CD14-positive monocyte (primary cell): ENCODE measurements around the gene ANGPTL4. TPM values are rescaled to one million over a fixed set of nuclear protein-coding genes. Genes with fewer than 3 reads are reported as not detected.
A peak's percentile ranks its signal among the peaks of the same experiment; 100 is the strongest.
"Not testable (repeated sequence)": the region's sequence is repeated elsewhere in the genome, so short reads cannot be mapped to it uniquely, and the experiment has no call there.

Experiments
- DNase-seq, 3 donors: peaks; one replicate each; pipeline ENCODE4 v3.0.0-alpha.2; 2011 to 2022
- H2AFZ ChIP-seq: 2 replicates; pipeline ENCODE4 v1.6.0; 2012; ENCODE audit warnings: mild to moderate bottlenecking, low read depth, low read length, inconsistent platforms; ENCODE audit not compliant: insufficient read depth, poor library complexity, severe bottlenecking
- H3K27ac ChIP-seq, 2 donors: 1 replicate in 1 of 2; 2 replicates in 1 of 2; pipeline ENCODE4 v1.5.1; 2012 to 2013; ENCODE audit warnings: low read length in 2 of 2, control low read depth in 1 of 2, inconsistent platforms in 1 of 2, low read depth in 1 of 2, mild to moderate bottlenecking in 1 of 2
- H3K27me3 ChIP-seq, 2 donors: one replicate each; pipeline versions ENCODE4 v1.6.0 to v1.6.1; 2011 to 2013; ENCODE audit warnings: low read length in 2 of 2; ENCODE audit not compliant: control insufficient read depth in 2 of 2, insufficient read depth in 2 of 2
- H3K36me3 ChIP-seq, 2 donors: replicated peaks in 1 of 2; 1 replicate in 1 of 2; 2 replicates in 1 of 2; pipeline versions ENCODE4 v1.5.1 to v1.6.1; 2012 to 2013; ENCODE audit warnings: low read length in 2 of 2, control low read depth in 1 of 2, inconsistent platforms in 1 of 2, mild to moderate bottlenecking in 1 of 2; ENCODE audit not compliant: insufficient read depth in 2 of 2, control insufficient read depth in 1 of 2
- H3K4me1 ChIP-seq, 2 donors: 1 replicate in 1 of 2; 2 replicates in 1 of 2; pipeline versions ENCODE4 v1.5.1 to v1.6.1; 2012 to 2013; ENCODE audit warnings: low read length in 2 of 2, control low read depth in 1 of 2, inconsistent platforms in 1 of 2, mild to moderate bottlenecking in 1 of 2, moderate library complexity in 1 of 2; ENCODE audit not compliant: insufficient read depth in 2 of 2, control insufficient read depth in 1 of 2
- H3K4me2 ChIP-seq: replicated peaks from 2 replicates; pipeline ENCODE3; 2012; ENCODE audit warnings: low read length, moderate library complexity, mild to moderate bottlenecking; ENCODE audit not compliant: poor library complexity, severe bottlenecking; ENCODE audit errors: extremely low read depth
- H3K4me3 ChIP-seq, 3 experiments: fragments of 200-600 bp in 1 of 3; sonication (generic) in 1 of 3; replicated peaks in 1 of 3; 1 replicate in 2 of 3; 2 replicates in 1 of 3; pipeline ENCODE4 v1.5.1; 2011 to 2013; ENCODE audit warnings: low read length in 3 of 3, mild to moderate bottlenecking in 3 of 3, control low read depth in 2 of 3, low read depth in 2 of 3, inconsistent platforms in 1 of 3, moderate library complexity in 1 of 3
- H3K79me2 ChIP-seq: 2 replicates; pipeline ENCODE4 v1.6.0; 2012; ENCODE audit warnings: mild to moderate bottlenecking, control low read depth, inconsistent platforms, low read length, moderate library complexity; ENCODE audit not compliant: insufficient read depth
- H3K9ac ChIP-seq: 2 replicates; pipeline ENCODE4 v1.6.0; 2017; ENCODE audit warnings: low read length, mild to moderate bottlenecking; ENCODE audit not compliant: insufficient read depth, poor library complexity, severe bottlenecking
- H3K9me3 ChIP-seq, 2 donors: replicated peaks in 1 of 2; 1 replicate in 1 of 2; 2 replicates in 1 of 2; pipeline versions ENCODE4 v1.5.1 to v1.6.1; 2012 to 2013; ENCODE audit warnings: low read length in 2 of 2, control low read depth in 1 of 2; ENCODE audit not compliant: control insufficient read depth in 1 of 2, insufficient read depth in 1 of 2
- H4K20me1 ChIP-seq: 2 replicates; pipeline ENCODE4 v1.6.0; 2012; ENCODE audit warnings: mild to moderate bottlenecking, low read length, control low read depth, moderate library complexity; ENCODE audit not compliant: insufficient read depth
- H3K27ac Mint-ChIP-seq, 7 donors: one replicate each; pipeline ENCODE4 v1.8.0; 2020; ENCODE audit warnings: mild to moderate bottlenecking in 7 of 7, mixed read lengths in 7 of 7, moderate library complexity in 6 of 7, inconsistent platforms in 2 of 7
- H3K27me3 Mint-ChIP-seq, 3 donors: one replicate each; pipeline ENCODE4 v1.8.0; 2021 to 2022; ENCODE audit warnings: low read depth in 3 of 3, mild to moderate bottlenecking in 3 of 3, mixed read lengths in 3 of 3, moderate library complexity in 3 of 3, inconsistent platforms in 1 of 3
- H3K36me3 Mint-ChIP-seq, 2 donors: one replicate each; pipeline ENCODE4 v1.8.0; 2020; ENCODE audit warnings: mixed read lengths in 2 of 2, inconsistent platforms in 1 of 2, mild to moderate bottlenecking in 1 of 2
- H3K4me1 Mint-ChIP-seq: one replicate; pipeline ENCODE4 v1.8.0; 2020; ENCODE audit warnings: mild to moderate bottlenecking, mixed read lengths
- H3K4me3 Mint-ChIP-seq, 2 donors: one replicate each; pipeline ENCODE4 v1.8.0; 2020; ENCODE audit warnings: mild to moderate bottlenecking in 2 of 2, mixed read lengths in 2 of 2, moderate library complexity in 1 of 2
- H3K9me3 Mint-ChIP-seq, 7 donors: one replicate each; pipeline ENCODE4 v1.8.0; 2020 to 2022; ENCODE audit warnings: mixed read lengths in 7 of 7, mild to moderate bottlenecking in 6 of 7, moderate library complexity in 6 of 7, inconsistent platforms in 2 of 7
- CTCF ChIP-seq: fragments of 200-600 bp; IDR thresholded peaks from one replicate; pipeline ENCODE4 v1.8.0; 2022; ENCODE audit warnings: antibody characterized with exemption, mild to moderate bottlenecking
- WGBS: methylation state at CpG from one replicate; pipeline ENCODE4 v1.1.5; 2013; ENCODE audit warnings: missing lambda C conversion rate; ENCODE audit not compliant: insufficient coverage; 5-methylcytosine and 5-hydroxymethylcytosine counted together
- intact Hi-C, 2 donors: fragments of 100-400 bp; cut with micrococcal nuclease; formaldehyde crosslinking; loops; one replicate each; pipeline versions ENCODE4 v1.15.0 to v1.15.1; 2023
- polyA plus RNA-seq, 3 donors: library from polyadenylated mRNA; depleted of rRNA in 1 of 3; unstranded in 2 of 3; stranded (reverse) in 1 of 3; fragments of 300-500 nt in 2 of 3; fragments of >200 nt in 1 of 3; fragmentation: Illumina TruSeq in 2 of 3; gene quantifications; 1 replicate in 2 of 3; 2 replicates in 1 of 3; pipeline ENCODE4 v1.2.3, GENCODE V29; 2012 to 2021

ANGPTL4 gene
- polyA plus RNA-seq, 3 donors: not detected

GRCh38 chr19:8343483-8343844 lies 20.5 kb upstream of the ANGPTL4 start:
- H3K9ac ChIP-seq: no peak overlapping the region
- peak overlapping the region in 1 of 3 experiments; percentile 59 for H3K4me3 ChIP-seq
- Mint-ChIP-seq H3K36me3 (no peaks in the 10 kb centered on the region), H3K4me3 (peak overlapping the region; percentile 37 to 87), H3K9me3 (peaks cover 0 to 16% (median 3%) of the 10 kb centered on the region in 7 donors), H3K4me1 (peaks cover 9% of the 10 kb centered on the region), H3K27ac (no peak overlapping the region), H3K27me3 (peaks cover 59 to 77% (median 60%) of the 10 kb centered on the region in 3 donors)
- no peak overlapping the region for H3K27ac ChIP-seq
- no peaks in the 10 kb centered on the region for H4K20me1 ChIP-seq
- H3K9me3 ChIP-seq: no peaks in the 10 kb centered on the region
- peaks cover 38 to 59% of the 10 kb centered on the region in 2 donors for H3K27me3 ChIP-seq
- H3K36me3 ChIP-seq: no peaks in the 10 kb centered on the region
- peak overlapping the region; percentile 62 for H3K4me2 ChIP-seq
- 0% methylated on average over 3 of the region's 11 CpGs for WGBS
- DNase-seq: no peak
- TF ChIP-seq CTCF: no peak
- peak overlapping the region; percentile 56 for H2AFZ ChIP-seq
- intact Hi-C loops: no loop called here
- no peaks in the 10 kb centered on the region for H3K79me2 ChIP-seq
- H3K4me1 ChIP-seq: peaks cover 8 to 11% of the 10 kb centered on the region in 2 donors

- not testable (repeated sequence) for H3K79me2 ChIP-seq, H3K4me3 ChIP-seq, H3K36me3 ChIP-seq, H2AFZ ChIP-seq, H3K36me3 Mint-ChIP-seq, H3K9me3 ChIP-seq, H3K4me2 ChIP-seq, H3K27ac ChIP-seq, H4K20me1 ChIP-seq, DNase-seq, H3K9ac ChIP-seq, H3K27ac Mint-ChIP-seq, H3K4me1 Mint-ChIP-seq, H3K4me1 ChIP-seq, H3K9me3 Mint-ChIP-seq
- peak overlapping the region in 1 of 2 donors; percentile 53 for H3K4me3 Mint-ChIP-seq
- H3K27me3 ChIP-seq: peaks cover 5 to 15% of the 10 kb centered on the region in 2 donors
- intact Hi-C loops: loop anchor here in 1 of 2 donors (10.0 kb wide), 1 partner anchor 225 kb away; the partner anchor contains the start of gene MYO1F
- WGBS: 54% methylated on average over 2 of the region's 8 CpGs
- H3K27me3 Mint-ChIP-seq: peaks cover 26 to 56% (median 30%) of the 10 kb centered on the region in 3 donors
Observed at GRCh38 chr19:8349629-8350372, 14.2 kb upstream of the ANGPTL4 start.
